ENCODE results near the gene KPNA6.
"Not testable (repeated sequence)": the region's sequence is repeated elsewhere in the genome, so short reads cannot be mapped to it uniquely, and the experiment has no call there.

The KPNA6 gene

GRCh38 chr1:32143302-32143695 lies 35.4 kb downstream of the KPNA6 start:
- not testable (repeated sequence) for DNase-seq

GRCh38 chr1:32144033-32144432 lies 36.2 kb downstream of the KPNA6 start:
- DNase-seq, result no peak

GRCh38 chr1:32147799-32148198 lies 39.9 kb downstream of the KPNA6 start:
- DNase-seq, result not testable (repeated sequence)

DNA sequence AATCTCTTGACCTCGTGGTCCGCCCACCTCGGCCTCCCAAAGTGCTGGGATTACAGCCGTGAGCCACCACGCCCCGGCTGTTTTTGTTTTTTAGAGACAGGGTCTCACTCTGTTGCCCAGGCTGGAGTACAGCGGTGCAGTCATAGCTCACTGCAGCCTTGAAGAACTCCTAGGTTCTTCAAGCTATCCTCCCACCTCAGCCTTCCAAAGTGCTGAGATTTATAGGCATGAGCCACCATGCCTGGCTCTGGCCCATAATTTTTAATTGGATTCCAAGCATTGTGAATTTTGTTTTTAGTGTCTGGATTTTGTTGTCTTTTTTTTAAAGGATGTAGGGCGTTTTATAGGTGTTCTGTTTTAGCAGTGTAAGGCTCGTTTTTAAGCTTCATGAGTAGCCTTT lies 43.0 kb downstream of the KPNA6 start:
- no peak for DNase-seq

DNA sequence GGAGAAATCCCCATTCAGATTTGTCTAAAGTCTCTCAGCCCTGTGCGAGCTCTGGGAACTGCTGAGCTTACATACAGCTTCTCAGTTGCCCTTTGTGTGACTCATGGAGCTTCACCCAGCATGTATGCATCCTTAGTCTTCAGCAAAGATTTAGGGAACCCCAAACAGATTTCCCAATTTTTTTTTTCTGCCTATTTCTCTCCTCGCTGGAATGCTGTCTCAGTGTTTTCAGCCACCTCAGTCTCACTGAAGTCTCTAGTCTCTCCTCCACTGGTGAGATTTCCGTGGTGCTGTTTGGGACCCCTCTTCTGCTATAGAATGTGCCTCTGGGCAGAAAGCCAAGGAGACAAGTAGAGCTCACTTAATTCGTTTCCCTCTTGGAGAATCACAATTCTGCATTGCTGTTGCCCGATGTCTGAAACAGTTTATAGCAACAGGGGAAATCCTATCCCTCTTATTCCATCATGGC lies 43.5 kb downstream of the KPNA6 start:
- DNase-seq, result no peak

DNA sequence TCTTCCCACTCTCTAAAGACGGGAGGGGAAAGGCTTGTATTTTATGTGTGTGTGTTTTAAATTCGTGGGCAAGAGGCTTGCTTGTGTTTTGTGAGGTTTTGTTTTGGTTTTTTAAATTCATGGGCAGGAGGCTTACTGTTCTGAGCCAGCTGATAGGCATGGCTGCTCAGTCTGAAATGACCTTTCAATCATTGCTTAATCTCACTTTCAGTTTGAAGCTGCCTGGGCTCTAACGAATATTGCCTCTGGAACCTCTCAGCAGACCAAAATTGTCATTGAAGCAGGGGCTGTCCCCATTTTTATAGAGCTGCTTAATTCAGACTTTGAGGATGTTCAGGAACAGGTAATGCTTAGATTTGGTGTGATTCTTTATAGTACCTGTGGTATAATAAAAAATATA lies 51.3 kb downstream of the KPNA6 start:
- DNase-seq, result no peak

GRCh38 chr1:32163405-32163804 lies 55.5 kb downstream of the KPNA6 start:
- no peak for DNase-seq

- DNase-seq, result not testable (repeated sequence)
These were observed 57.8 kb downstream of the KPNA6 start for GRCh38 chr1:32165633-32166032.

DNA sequence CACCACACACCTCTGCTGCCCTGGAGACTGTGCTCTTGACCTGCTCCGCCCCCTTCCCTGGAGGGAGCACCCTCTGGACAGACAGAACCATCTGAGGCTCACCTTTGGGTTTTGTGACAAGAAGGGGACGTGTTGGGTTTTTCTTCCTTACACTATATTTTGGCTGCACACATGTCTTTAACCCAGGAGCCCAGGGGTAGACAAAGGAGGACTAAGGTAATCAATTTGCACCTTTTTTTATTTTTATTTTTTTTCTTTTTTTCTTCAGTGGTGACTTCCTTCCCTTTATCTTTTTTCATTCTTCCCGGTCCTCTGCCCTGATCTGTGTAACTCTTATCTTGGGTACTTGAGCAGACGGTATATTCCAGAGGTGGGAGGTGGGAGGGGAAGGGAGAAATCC lies 63.1 kb downstream of the KPNA6 start:
- DNase-seq, result no peak

- DNase-seq, result no peak
These were observed 64.9 kb downstream of the KPNA6 start for GRCh38 chr1:32172621-32173245.

- DNase-seq, result no peak
These were observed 70.7 kb downstream of the KPNA6 start for GRCh38 chr1:32178380-32179192.

GRCh38 chr1:32179193-32179442 lies 71.3 kb downstream of the KPNA6 start:
- no peak for DNase-seq

- peak; percentile 83 for DNase-seq
These were observed 71.8 kb downstream of the KPNA6 start, which contains the start of gene TXLNA for GRCh38 chr1:32179443-32180185. Gene TXLNA (plus strand): TSS chr1:32179675. CDS start chr1:32180346, 671 bp downstream.

DNA sequence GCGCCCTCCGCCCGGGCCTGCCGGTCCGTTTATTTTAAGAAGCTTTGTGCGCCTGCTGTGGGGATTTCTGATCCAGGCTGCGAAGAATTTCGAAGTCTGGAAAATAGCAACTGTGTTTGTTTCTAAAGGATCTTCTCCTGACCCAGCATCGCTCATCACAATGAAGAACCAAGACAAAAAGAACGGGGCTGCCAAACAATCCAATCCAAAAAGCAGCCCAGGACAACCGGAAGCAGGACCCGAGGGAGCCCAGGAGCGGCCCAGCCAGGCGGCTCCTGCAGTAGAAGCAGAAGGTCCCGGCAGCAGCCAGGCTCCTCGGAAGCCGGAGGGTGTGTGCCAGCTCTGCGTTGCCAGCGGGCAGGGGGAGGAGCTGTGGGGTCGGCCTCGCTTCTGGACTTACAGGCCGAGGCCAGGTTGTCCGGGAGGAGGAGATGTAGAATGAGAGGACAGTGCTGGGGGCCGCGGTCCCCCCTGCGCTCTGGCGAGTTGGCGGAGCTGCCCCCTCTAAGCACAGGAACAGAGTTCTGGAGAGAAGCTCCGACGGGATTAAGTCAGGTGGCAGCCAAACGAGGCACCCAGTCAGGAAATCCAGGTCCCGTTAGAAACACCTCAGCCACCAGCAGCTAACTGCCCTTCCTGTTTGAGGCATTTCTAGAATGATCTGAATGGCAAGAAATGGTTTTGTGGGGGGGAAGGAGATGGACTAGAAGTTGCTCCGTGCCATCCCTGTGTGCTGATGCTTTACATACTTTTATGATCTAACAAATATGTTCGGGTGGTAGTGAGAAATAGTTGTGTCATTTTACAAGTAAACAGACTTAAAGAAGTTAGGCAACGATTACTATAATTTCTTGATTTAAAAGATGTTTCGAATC lies 72.6 kb downstream of the KPNA6 start:
- DNase-seq, result no peak

GRCh38 chr1:32181065-32181464 lies 73.2 kb downstream of the KPNA6 start:
- no peak for DNase-seq

- DNase-seq, result no peak
These were observed 73.7 kb downstream of the KPNA6 start for GRCh38 chr1:32181563-32181962.

DNA sequence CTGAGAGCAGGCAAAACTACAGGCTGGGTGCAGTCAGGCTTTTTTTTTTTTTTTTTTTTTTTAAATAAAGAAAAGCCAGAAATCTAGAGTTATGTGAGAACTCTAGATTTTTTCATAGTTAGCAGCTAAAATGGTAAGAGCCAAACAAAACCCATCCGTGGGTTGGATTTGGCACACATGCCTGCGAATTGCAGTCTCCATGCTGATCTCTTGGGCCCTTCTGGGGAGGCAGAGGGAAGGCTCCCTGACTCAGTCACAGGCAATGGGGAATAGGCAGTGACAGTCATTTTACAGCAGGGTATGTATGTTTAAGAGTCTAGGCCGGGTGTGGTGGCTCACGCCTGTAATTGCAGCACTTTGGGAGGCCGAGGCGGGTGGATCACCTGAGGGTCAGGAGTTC lies 74.2 kb downstream of the KPNA6 start:
- DNase-seq, result no peak

GRCh38 chr1:32184650-32185049 lies 76.8 kb downstream of the KPNA6 start:
- DNase-seq, result no peak

DNA sequence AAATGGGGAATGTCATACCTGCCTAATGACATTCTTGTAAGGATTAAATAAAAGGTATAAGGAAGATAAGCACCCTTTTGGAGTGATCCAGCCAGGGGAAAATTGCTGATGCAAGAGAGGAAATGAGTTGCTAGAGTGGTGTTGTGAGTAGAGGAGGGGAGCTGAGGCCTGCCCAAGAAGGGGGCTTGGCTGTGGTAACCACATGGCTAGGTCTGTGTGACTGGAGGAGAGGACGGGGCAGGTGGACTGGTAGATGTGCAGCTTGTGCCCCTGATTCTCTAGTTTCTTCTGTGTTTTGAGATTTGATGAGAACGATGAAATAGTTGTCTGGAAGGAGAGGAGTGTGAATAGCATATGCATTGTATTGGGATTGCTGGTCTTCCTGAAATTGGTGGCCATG lies 78.2 kb downstream of the KPNA6 start:
- no peak for DNase-seq

DNA sequence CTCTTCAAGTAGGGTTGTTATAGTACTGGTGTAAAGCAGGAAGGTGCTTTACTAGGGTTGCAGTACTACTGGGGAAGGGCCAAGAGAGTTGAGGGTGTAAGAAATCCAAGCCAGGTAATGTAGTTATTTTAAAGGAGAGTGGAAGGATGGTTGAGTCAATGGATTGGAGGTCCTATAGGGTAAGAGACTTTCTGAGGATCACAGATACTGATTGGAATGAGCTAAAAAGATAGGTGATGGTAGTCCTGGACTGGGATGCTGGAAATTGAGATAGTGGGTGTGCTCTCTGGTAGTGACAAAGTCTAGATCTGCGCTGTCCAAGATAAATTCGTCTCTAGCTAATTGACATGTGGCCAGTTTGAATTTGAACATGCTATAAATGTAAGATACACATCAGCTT lies 78.6 kb downstream of the KPNA6 start:
- DNase-seq, result no peak

GRCh38 chr1:32187850-32188249 lies 80.0 kb downstream of the KPNA6 start:
- DNase-seq, result no peak

DNA sequence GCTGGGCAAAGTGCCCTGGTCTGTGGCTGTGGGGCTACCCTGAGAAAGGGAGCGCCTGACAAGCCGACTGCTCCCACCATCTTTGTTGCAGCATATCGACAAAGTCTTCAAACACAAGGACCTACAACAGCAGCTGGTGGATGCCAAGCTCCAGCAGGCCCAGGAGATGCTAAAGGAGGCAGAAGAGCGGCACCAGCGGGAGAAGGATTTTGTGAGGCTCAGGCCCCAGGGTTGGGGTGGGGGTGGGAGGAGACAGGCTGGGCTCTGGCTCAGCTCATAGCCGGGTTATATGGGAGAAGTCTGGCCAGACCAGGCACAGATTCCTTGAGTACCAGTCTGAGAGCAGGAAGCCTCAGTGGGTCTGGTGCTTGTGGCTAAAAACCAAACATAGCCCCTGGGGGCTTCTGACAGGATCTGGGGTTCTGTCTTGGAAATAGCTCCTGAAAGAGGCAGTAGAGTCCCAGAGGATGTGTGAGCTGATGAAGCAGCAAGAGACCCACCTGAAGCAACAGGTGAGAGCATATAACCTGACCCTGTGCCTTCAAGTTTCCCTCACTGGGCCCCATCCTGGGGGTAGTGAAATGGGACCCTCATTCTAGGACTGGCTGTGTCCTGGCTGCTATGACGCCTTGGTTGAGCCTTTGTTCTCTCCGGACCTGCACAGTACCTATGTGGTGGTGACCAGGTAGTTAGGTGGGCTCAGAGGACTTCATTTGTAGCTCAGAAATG lies 84.5 kb downstream of the KPNA6 start:
- no peak for DNase-seq

Data from effector CD8-positive, alpha-beta T cell (primary cell).